Epithelial cell of prostate (primary cell): ENCODE data around the gene COX4I1.

Source experiments
- DNase-seq: peaks from one replicate; pipeline ENCODE4 v3.0.0-alpha.2; 2011; ENCODE audit warnings: low read depth, low spot score
- H3K27ac ChIP-seq: fragments of 450-650 bp; 2 replicates; pipeline ENCODE4 v1.5.1; 2017; ENCODE audit warnings: mild to moderate bottlenecking

The COX4I1 gene

GRCh38 chr16:85853547-85854545, 54.4 kb downstream of the COX4I1 start:
- DNase-seq: no peak
- H3K27ac ChIP-seq: no peak overlapping the region

- DNase-seq: no peak
- no peak overlapping the region for H3K27ac ChIP-seq
These were observed 55.4 kb downstream of the COX4I1 start for GRCh38 chr16:85854935-85855334.

- H3K27ac ChIP-seq: no peak overlapping the region
- DNase-seq: no peak
These were observed 56.6 kb downstream of the COX4I1 start for GRCh38 chr16:85856079-85856478.

- DNase-seq: no peak
- no peak overlapping the region for H3K27ac ChIP-seq
These were observed 57.1 kb downstream of the COX4I1 start for GRCh38 chr16:85856585-85856984.
